Measurements from ENCODE around the gene CTDSPL2. TPM values are rescaled to one million over a fixed set of nuclear protein-coding genes. Genes with fewer than 3 reads are reported as not detected.
A peak's percentile ranks its signal among the peaks of the same experiment; 100 is the strongest.

Gene CTDSPL2
- total RNA-seq, 4 donors from 2014 or later = 56.1 to 155 (median 87.7) TPM

- Histone ChIP-seq H3K36me3 (peaks cover 0 to 100% (median 6%) of the 10 kb centered on the region in 3 donors), H3K27me3 (no peaks in the 10 kb centered on the region), H3K4me3 (no peak overlapping the region), H3K27ac (no peak overlapping the region), H3K9me3 (no peaks in the 10 kb centered on the region), H3K4me1 (no peaks in the 10 kb centered on the region)
- TF ChIP-seq POLR2A (IDR thresholded peaks at IDR 0.05) (no peak), CTCF (IDR thresholded peaks at IDR 0.05) (no peak)
- DNase-seq = peak in 1 of 3 donors; percentile 27
Measured at GRCh38 chr15:44565387-44566154, 138.1 kb downstream of the CTDSPL2 start.

DNA sequence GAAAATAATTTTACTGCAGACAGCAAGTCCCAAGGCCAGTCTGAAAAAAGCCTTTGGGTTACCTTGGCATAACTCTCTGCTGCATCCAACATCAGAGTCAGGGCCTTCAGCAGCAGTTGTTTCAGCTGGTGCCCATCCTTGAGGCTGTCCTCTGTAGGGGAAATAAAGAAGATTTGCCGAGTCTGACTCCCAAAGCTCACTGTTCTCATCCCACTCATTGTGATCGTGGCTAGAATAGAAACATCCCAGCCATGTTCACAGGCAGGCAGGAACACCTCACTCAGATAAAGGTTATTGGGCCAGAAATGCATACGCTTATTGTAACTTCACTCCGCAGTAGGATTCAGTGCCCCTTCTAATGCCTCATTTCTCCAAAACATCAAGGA is 138.7 kb downstream of the CTDSPL2 start:
- TF ChIP-seq POLR2A (IDR thresholded peaks at IDR 0.05) = no peak
- TF ChIP-seq CTCF (IDR thresholded peaks at IDR 0.05) = no peak
- H3K36me3 ChIP-seq = peaks cover 0 to 100% (median 6%) of the 10 kb centered on the region in 3 donors

DNA sequence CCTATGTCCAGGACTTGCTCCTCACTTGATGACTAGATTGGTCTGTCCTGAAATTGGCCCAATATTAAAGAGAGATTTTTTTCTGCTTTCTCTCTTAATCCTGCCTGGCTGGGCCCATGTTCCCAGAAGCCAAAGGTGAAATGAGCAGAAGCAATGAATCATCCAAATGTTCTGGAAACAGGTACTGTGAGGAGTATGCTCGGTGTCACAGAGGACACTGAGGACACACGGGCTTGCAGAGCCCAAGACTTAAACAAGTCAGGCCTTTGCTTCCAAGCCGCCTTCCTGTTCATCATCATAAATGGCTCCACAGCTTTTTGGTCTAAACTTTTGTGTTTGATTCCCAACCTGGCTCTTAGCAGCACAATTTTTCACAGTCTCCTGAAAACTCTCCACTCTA is 140.9 kb downstream of the CTDSPL2 start:
- Histone ChIP-seq H3K4me3 (no peak overlapping the region), H3K36me3 (peaks cover 0 to 94% (median 0%) of the 10 kb centered on the region in 3 donors), H3K9me3 (no peaks in the 10 kb centered on the region), H3K4me1 (no peaks in the 10 kb centered on the region), H3K27me3 (no peaks in the 10 kb centered on the region), H3K27ac (no peak overlapping the region)
- DNase-seq = no peak
- TF ChIP-seq CTCF (IDR thresholded peaks at IDR 0.05) (no peak), POLR2A (IDR thresholded peaks at IDR 0.05) (no peak)

More for the DNA sequence above, 138.7 kb downstream of the CTDSPL2 start:
- Histone ChIP-seq H3K9me3 (no peaks in the 10 kb centered on the region), H3K27me3 (no peaks in the 10 kb centered on the region), H3K4me1 (no peaks in the 10 kb centered on the region), H3K4me3 (no peak overlapping the region), H3K27ac (no peak overlapping the region)
- no peak for DNase-seq

GRCh38 chr15:44569316-44569715 is 141.9 kb downstream of the CTDSPL2 start:
- Histone ChIP-seq H3K36me3 (peaks cover 0 to 92% (median 0%) of the 10 kb centered on the region in 3 donors), H3K4me3 (no peak overlapping the region), H3K9me3 (no peaks in the 10 kb centered on the region), H3K27me3 (no peaks in the 10 kb centered on the region), H3K27ac (no peak overlapping the region), H3K4me1 (no peaks in the 10 kb centered on the region)
- peak in 1 of 3 donors; percentile 29 for DNase-seq
- TF ChIP-seq CTCF (IDR thresholded peaks at IDR 0.05) = no peak

DNA sequence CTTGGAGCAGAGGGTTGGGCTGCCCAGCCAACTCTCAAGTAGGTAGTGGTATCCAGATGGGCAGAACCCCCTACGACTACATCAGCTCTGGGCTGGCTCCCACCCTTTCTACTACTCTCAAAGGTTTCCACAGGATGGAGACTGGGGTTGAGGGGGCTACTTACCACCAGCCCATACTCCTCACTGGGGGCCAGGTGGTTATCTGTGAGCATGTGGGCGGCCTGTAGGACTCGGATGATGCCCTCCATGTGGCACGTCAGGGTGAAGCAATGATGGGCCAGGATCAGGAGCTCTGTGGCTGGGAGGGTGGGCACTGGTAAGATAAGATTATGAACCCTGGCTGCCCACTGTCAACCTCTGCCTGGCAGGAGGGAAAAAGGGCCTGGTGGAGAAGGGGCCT is 142.9 kb downstream of the CTDSPL2 start:
- no peak overlapping the region for H3K4me3 ChIP-seq
- H3K27ac ChIP-seq = no peak overlapping the region
- DNase-seq = no peak
- H3K4me1 ChIP-seq = no peaks in the 10 kb centered on the region
- H3K27me3 ChIP-seq = no peaks in the 10 kb centered on the region
- TF ChIP-seq CTCF (IDR thresholded peaks at IDR 0.05) (no peak), POLR2A (IDR thresholded peaks at IDR 0.05) (no peak)
- H3K9me3 ChIP-seq = no peaks in the 10 kb centered on the region
- H3K36me3 ChIP-seq = peaks cover 0 to 91% (median 0%) of the 10 kb centered on the region in 3 donors

Data from Peyer's patch (tissue), 4 donors.